Activated CD4-positive, alpha-beta memory T cell treated with anti-CD3 and anti-CD28 coated beads, Interleukin-2, amount 10 ng/mL, durations not matched to agents 7 days and 5 days (primary cell): Measurements from ENCODE around the gene SLCO3A1. TPM values are rescaled to one million over a fixed set of nuclear protein-coding genes. Genes with fewer than 3 reads are reported as not detected.
"Not testable (repeated sequence)": the region's sequence is repeated elsewhere in the genome, so short reads cannot be mapped to it uniquely, and the experiment has no call there.

Experiments used
- CTCF ChIA-PET: fragments of 350-600 bp; sonication (Branson Sonifier 250); formaldehyde crosslinking; loops from one replicate; lab custom pipeline; 2021; ENCODE audit warnings: antibody characterized with exemption, inconsistent platforms; lab: Charles Lee
- POLR2A ChIA-PET: fragments of 350-600 bp; sonication (Branson Sonifier 250); formaldehyde crosslinking; loops from one replicate; lab custom pipeline; 2021; ENCODE audit warnings: antibody characterized with exemption; lab: Charles Lee
- DNase-seq: peaks from one replicate; pipeline ENCODE4 v3.0.0-alpha.2; 2020
- H3K27ac Mint-ChIP-seq: one replicate; pipeline ENCODE4 v1.8.0; 2021; ENCODE audit warnings: mild to moderate bottlenecking, mixed read lengths
- H3K27me3 Mint-ChIP-seq: one replicate; pipeline ENCODE4 v1.8.0; 2021; ENCODE audit warnings: mixed read lengths
- H3K36me3 Mint-ChIP-seq: one replicate; pipeline ENCODE4 v1.8.0; 2021; ENCODE audit warnings: low read depth, mixed read lengths
- H3K4me1 Mint-ChIP-seq: one replicate; pipeline ENCODE4 v1.8.0; 2021; ENCODE audit warnings: mixed read lengths
- H3K4me3 Mint-ChIP-seq: one replicate; pipeline ENCODE4 v1.8.0; 2021; ENCODE audit warnings: mild to moderate bottlenecking, mixed read lengths
- H3K9me3 Mint-ChIP-seq: one replicate; pipeline ENCODE4 v1.8.0; 2021; ENCODE audit warnings: mixed read lengths
- total RNA-seq, 2 experiments: library from RNA; stranded (reverse); gene quantifications; one replicate each; pipeline ENCODE4 v1.2.3, GENCODE V29; 2021

The SLCO3A1 gene
- total RNA-seq, 2 experiments from 2014 or later = 48.8 to 52.6 TPM

DNA sequence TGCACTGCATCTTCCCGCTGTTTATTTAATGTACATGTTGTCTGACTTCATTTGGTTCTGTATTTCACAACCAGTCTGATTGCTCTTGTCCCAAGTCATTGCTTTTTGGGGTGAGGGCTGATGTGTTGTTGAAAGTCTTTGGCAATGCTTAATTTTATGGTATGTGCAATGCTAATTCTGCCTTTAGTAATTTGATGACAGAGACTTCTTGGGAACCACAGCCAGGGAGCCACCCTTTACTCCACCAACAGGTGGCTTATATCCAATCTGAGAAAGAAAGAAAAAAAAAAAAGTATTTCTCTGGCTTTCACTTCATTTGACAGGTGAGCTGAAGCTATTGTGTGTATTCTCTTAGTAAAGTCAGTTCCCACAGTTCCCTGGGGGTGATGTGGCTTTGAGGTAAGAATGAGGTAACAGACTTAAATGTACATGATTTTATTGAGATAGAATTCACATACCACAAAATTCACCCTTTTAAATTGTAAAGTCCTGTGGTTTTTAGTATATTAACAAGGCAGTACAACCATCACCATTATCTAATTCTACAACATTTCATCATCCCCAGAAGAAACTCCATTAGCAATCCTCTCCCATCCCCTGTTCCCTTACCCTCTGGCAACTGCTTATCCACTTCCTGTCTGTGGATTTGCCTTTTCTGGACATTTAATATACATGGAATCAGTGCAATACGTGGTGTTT, 97.3 kb downstream of the SLCO3A1 start:
- CTCF ChIA-PET = interaction anchor here (0.5 kb wide), 1 partner anchor 20 kb away, joined by 3 read pairs; no protein-coding TSS in a partner anchor
- H3K4me3 Mint-ChIP-seq = no peak overlapping the region
- no peaks in the 10 kb centered on the region for H3K36me3 Mint-ChIP-seq
- H3K4me1 Mint-ChIP-seq = peaks cover 54% of the 10 kb centered on the region
- no peak for DNase-seq
- POLR2A ChIA-PET = no interaction called here
- no peaks in the 10 kb centered on the region for H3K9me3 Mint-ChIP-seq
- no peaks in the 10 kb centered on the region for H3K27me3 Mint-ChIP-seq
- H3K27ac Mint-ChIP-seq = no peak overlapping the region

- ChIA-PET CTCF (no interaction called here), POLR2A (no interaction called here)
- no peak for DNase-seq
- Mint-ChIP-seq H3K4me1 (peaks cover 51% of the 10 kb centered on the region), H3K27me3 (no peaks in the 10 kb centered on the region), H3K9me3 (no peaks in the 10 kb centered on the region), H3K4me3 (no peak overlapping the region), H3K27ac (no peak overlapping the region), H3K36me3 (no peaks in the 10 kb centered on the region)
These were observed 98.7 kb downstream of the SLCO3A1 start for GRCh38 chr15:91952216-91952615.

DNA sequence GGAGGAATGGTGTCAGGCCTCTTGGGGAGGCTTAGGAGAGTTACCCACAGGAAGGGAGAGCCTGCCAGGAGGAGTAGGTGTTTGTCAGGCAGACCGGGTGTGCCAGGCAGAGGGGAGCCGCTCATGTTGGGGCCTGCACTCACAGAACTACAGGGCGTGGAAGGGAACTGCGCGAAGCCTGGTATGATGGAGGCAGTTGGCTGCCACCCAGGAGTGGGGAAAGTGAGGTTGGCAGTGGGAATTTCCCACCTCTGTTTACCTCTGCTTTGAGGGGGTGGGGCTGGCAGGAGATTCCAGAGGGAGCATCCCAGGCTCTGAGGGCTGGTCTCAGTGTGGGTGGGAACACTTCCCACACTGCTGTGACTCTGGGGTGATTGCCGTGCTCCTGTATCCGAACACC, 99.9 kb downstream of the SLCO3A1 start:
- Mint-ChIP-seq H3K4me1 (peaks cover 49% of the 10 kb centered on the region), H3K9me3 (no peaks in the 10 kb centered on the region), H3K36me3 (no peaks in the 10 kb centered on the region), H3K4me3 (no peak overlapping the region), H3K27ac (no peak overlapping the region), H3K27me3 (no peaks in the 10 kb centered on the region)
- ChIA-PET CTCF (no interaction called here), POLR2A (no interaction called here)
- DNase-seq = no peak

GRCh38 chr15:91954292-91954691, 100.8 kb downstream of the SLCO3A1 start:
- peaks cover 49% of the 10 kb centered on the region for H3K4me1 Mint-ChIP-seq
- H3K27ac Mint-ChIP-seq = no peak overlapping the region
- no peak overlapping the region for H3K4me3 Mint-ChIP-seq

DNA sequence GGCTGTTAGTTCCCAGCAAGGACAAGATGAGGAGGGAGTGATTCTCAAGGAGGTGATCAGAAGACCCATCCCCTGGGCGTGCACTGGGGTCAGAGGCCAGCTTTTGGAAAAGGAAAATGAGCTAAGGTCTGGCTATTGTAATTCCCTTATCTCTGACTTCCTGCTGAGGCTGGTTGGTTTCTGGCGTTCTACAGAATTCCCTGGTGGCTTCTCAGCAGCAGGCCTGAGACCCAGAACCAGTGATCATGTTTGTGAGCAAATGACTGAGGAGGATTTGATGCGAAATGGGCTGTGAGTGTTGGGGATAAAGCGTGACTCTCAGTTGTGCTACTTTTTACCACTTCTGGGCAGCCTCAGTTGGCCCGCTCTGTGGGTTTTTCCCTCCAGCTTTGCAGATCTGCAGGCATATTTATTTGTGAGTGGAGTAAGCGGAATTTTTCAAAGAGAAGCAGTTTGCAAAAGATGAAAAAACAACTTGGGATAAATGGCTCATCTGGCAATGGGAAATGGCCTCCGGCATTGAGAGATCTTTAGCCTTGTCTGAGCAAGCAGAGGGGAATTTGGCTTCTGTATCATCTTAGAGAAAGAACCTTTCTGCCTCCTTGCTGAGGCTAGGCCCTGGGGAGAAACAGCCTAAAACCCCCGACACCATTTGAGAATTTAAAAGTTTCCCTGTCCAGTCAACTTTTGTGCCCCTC, 102.7 kb downstream of the SLCO3A1 start:
- peaks cover 3% of the 10 kb centered on the region for H3K36me3 Mint-ChIP-seq
- no peak overlapping the region for H3K4me3 Mint-ChIP-seq
- ChIA-PET POLR2A (no interaction called here), CTCF (no interaction called here)
- no peak for DNase-seq
- H3K27me3 Mint-ChIP-seq = no peaks in the 10 kb centered on the region
- no peaks in the 10 kb centered on the region for H3K9me3 Mint-ChIP-seq
- H3K27ac Mint-ChIP-seq = no peak overlapping the region
- H3K4me1 Mint-ChIP-seq = peaks cover 39% of the 10 kb centered on the region

More at GRCh38 chr15:91954292-91954691, 100.8 kb downstream of the SLCO3A1 start:
- no peaks in the 10 kb centered on the region for H3K9me3 Mint-ChIP-seq
- ChIA-PET POLR2A (no interaction called here), CTCF (interaction anchor here (1.0 kb wide), 1 partner anchor 248 kb away, joined by 3 read pairs; no protein-coding TSS in a partner anchor)
- H3K27me3 Mint-ChIP-seq = no peaks in the 10 kb centered on the region
- no peak for DNase-seq
- no peaks in the 10 kb centered on the region for H3K36me3 Mint-ChIP-seq

DNA sequence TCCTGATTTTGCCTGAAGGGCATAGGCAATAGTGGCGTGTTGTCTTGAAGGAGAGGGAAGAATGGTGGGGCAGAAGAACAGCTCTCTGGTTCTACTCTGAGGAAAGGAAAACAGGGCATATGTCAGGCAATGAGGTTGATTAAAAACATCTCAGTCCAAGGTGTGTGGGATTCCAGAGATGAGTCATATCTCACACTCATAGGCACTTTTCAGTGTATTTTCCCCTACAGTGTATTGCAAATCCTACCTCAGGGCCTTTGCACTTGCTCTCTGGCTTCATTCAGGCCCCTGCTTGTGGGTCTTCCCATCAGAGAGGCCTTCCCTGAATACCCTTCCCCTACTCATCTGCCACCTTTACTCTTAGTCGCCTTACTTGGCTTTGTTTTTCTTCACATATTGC, 107.8 kb downstream of the SLCO3A1 start:
- Mint-ChIP-seq H3K27ac (no peak overlapping the region), H3K4me3 (no peak overlapping the region), H3K27me3 (no peaks in the 10 kb centered on the region), H3K9me3 (peaks cover 4% of the 10 kb centered on the region), H3K36me3 (peaks cover 7% of the 10 kb centered on the region), H3K4me1 (peaks cover 16% of the 10 kb centered on the region)
- DNase-seq = no peak
- ChIA-PET CTCF (no interaction called here), POLR2A (no interaction called here)

DNA sequence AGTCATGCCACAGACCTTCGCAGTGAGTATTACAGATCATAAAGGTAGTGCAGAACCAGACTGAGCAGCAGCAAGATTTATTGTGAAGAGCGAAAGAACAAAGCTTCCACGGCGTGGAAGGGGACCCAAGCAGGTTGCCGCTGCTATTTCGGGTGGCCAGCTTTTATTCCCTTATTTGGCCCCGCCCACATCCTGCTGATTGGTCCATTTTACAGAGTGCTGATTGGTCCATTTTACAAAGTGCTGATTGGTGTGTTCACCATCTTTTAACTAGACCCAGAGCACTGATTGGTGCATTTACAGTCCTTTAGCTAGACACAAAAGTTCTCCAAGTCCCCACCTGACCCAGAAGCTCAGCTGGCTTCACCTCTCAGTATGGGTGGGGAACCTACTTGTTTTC, 110.2 kb downstream of the SLCO3A1 start:
- H3K4me3 Mint-ChIP-seq, DNase-seq, H3K27me3 Mint-ChIP-seq, H3K36me3 Mint-ChIP-seq, H3K9me3 Mint-ChIP-seq, H3K27ac Mint-ChIP-seq: not testable (repeated sequence)
- CTCF ChIA-PET = interaction anchor here (0.8 kb wide), 1 partner anchor 115 kb away, joined by 3 read pairs; no protein-coding TSS in a partner anchor
- peaks cover 16% of the 10 kb centered on the region for H3K4me1 Mint-ChIP-seq
- POLR2A ChIA-PET = interaction anchor here (1.0 kb wide), 1 partner anchor 19 kb away, joined by 3 read pairs; no protein-coding TSS in a partner anchor

DNA sequence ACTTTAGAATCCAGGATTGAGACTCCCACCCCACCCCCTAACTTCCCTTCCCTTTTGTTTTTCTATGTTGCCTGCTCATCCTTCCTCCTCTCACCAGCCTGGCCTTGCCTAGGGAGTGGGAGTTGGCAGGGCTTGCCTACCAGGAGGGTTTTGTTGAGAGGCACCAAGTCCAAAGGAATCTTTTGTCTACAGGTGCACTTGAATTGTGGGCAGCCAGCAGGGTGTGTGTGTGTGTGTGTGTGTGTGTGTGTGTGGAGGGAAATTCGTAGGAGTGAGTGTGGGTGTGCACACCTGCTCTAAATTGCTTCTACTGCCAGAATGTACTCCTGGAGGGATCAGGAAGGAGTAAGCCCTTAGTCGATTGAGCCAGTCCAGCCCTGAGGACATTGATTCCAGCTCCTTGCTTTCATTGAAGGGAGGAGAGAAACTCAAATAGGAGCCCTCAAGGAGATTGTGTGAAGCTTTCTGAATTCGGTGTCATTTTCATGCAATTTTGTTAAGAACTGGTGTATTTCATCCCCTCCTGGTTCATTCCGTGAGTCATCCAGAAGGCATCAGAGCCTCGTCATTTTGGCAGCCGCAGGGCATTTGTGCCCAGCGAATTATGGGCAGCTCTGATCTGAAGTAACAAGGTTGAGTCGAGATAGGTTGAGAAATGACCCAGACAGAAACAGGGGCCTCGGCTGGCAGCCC, 112.1 kb downstream of the SLCO3A1 start:
- ChIA-PET POLR2A (no interaction called here), CTCF (no interaction called here)
- peaks cover 7% of the 10 kb centered on the region for H3K36me3 Mint-ChIP-seq
- H3K27ac Mint-ChIP-seq = no peak overlapping the region
- no peak overlapping the region for H3K4me3 Mint-ChIP-seq
- H3K9me3 Mint-ChIP-seq = peaks cover 4% of the 10 kb centered on the region
- DNase-seq = no peak
- H3K4me1 Mint-ChIP-seq = peaks cover 16% of the 10 kb centered on the region
- H3K27me3 Mint-ChIP-seq = no peaks in the 10 kb centered on the region

DNA sequence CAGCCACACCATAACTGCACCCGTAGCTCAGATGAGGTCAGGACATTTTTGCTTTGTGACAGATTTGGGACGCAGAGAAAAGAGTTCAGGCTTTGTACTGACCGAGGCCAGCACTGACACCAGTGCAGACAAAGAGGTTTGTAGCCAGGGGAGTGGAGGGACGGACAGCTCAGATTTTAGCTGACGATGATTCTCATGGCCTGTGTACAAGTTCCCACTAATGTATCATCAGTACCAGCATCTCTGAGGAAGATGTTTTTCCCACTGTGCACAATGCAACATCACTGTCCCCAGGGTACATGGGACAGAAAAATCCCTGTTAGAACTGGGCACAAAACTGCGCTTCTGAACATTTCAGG, 112.7 kb downstream of the SLCO3A1 start:
- Mint-ChIP-seq H3K4me3 (no peak overlapping the region), H3K27ac (no peak overlapping the region), H3K27me3 (no peaks in the 10 kb centered on the region), H3K36me3 (peaks cover 4% of the 10 kb centered on the region), H3K4me1 (peaks cover 13% of the 10 kb centered on the region), H3K9me3 (peaks cover 4% of the 10 kb centered on the region)
- POLR2A ChIA-PET = no interaction called here
- CTCF ChIA-PET = no interaction called here
- DNase-seq = no peak

DNA sequence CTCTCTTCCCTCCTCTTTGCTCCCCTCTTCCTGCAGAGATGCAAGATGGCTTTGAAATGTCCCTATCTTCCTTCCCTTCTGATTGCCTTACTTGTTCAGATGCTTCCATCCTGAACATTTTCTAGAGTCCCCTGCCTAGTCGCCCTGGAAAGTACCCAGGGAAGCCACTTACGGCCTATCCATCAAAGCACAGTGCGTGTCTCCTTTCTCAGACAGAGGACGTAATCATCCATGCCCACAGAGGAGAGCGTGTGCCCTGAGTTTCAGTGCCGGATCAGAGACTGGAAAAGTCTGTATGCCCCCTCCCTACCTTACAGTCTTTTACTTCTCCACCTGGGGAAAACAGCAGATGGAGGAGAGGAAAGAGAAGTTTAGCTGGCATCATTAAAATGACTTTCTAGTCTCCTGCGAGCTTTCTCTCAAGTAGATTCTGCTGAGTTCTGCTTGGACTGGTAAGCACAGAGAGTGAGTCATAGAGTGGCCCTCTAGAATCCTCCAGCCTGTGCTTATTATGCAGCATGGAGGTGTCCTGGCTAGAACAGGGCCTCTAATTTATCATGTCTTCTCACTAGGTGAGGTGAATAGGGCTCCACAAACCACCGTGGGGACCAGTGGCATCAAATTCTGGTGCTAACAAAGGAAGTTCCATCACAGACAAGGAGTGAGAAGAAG, 114.6 kb downstream of the SLCO3A1 start:
- no peak overlapping the region for H3K27ac Mint-ChIP-seq
- H3K4me1 Mint-ChIP-seq = peaks cover 4% of the 10 kb centered on the region
- ChIA-PET CTCF (no interaction called here), POLR2A (no interaction called here)
- no peaks in the 10 kb centered on the region for H3K27me3 Mint-ChIP-seq
- H3K4me3 Mint-ChIP-seq = no peak overlapping the region
- peaks cover 4% of the 10 kb centered on the region for H3K9me3 Mint-ChIP-seq
- no peak for DNase-seq
- peaks cover 2% of the 10 kb centered on the region for H3K36me3 Mint-ChIP-seq

- H3K27ac Mint-ChIP-seq = no peak overlapping the region
- peaks cover under 1% of the 10 kb centered on the region for H3K36me3 Mint-ChIP-seq
- no peak overlapping the region for H3K4me3 Mint-ChIP-seq
- ChIA-PET CTCF (no interaction called here), POLR2A (no interaction called here)
- DNase-seq = no peak
- H3K27me3 Mint-ChIP-seq = no peaks in the 10 kb centered on the region
- H3K4me1 Mint-ChIP-seq = peaks cover 2% of the 10 kb centered on the region
- peaks cover 2% of the 10 kb centered on the region for H3K9me3 Mint-ChIP-seq
These were observed 115.1 kb downstream of the SLCO3A1 start for GRCh38 chr15:91968610-91969009.

- H3K4me3 Mint-ChIP-seq = no peak overlapping the region
- no peak for DNase-seq
- H3K4me1 Mint-ChIP-seq = peaks cover 2% of the 10 kb centered on the region
- H3K9me3 Mint-ChIP-seq = no peaks in the 10 kb centered on the region
- no peak overlapping the region for H3K27ac Mint-ChIP-seq
- H3K27me3 Mint-ChIP-seq = no peaks in the 10 kb centered on the region
- ChIA-PET POLR2A (no interaction called here), CTCF (no interaction called here)
- no peaks in the 10 kb centered on the region for H3K36me3 Mint-ChIP-seq
These were observed 116.6 kb downstream of the SLCO3A1 start for GRCh38 chr15:91970142-91970541.

DNA sequence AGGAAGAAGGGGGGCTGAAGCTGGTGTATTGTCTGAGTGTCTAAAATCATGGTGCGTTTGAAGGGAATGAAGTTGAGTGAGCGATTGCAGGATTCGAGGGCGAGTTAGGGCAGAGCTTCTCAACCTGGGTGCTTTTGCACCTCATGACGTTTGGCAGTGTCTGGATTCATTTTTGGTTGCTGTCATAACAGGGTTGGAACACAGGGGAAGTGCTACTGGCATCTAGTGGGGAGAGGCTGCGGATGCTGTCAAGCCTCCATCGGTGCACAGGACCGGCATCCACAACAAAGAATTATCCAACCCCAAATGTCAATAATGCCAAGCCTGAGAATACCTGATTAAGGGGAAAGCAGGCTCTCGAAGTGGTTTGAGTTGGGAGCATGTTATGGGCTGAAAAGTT, 120.0 kb downstream of the SLCO3A1 start:
- H3K4me3 Mint-ChIP-seq = no peak overlapping the region
- peaks cover 2% of the 10 kb centered on the region for H3K4me1 Mint-ChIP-seq
- no peak overlapping the region for H3K27ac Mint-ChIP-seq
- ChIA-PET POLR2A (no interaction called here), CTCF (no interaction called here)
- H3K9me3 Mint-ChIP-seq = no peaks in the 10 kb centered on the region
- no peak for DNase-seq
- no peaks in the 10 kb centered on the region for H3K27me3 Mint-ChIP-seq
- H3K36me3 Mint-ChIP-seq = no peaks in the 10 kb centered on the region
